BJ (cell line): ENCODE data around the gene KCNMB3. TPM values are rescaled to one million over a fixed set of nuclear protein-coding genes. Genes with fewer than 3 reads are reported as not detected.
"Not testable (repeated sequence)": the region's sequence is repeated elsewhere in the genome, so short reads cannot be mapped to it uniquely, and the experiment has no call there.

Experiments used
- CTCF ChIA-PET: fragments of 350-600 bp; formaldehyde crosslinking; extraction: SDS; loops from one replicate; lab custom pipeline; 2021; ENCODE audit warnings: antibody characterized with exemption, inconsistent platforms; lab: Yijun Ruan, JAX
- POLR2A ChIA-PET: fragments of 300-600 bp; sonication (Branson Sonifier 250); formaldehyde crosslinking; extraction: SDS; loops from one replicate; lab custom pipeline; 2021; ENCODE audit warnings: antibody characterized with exemption; lab: Charles Lee
- DNase-seq: peaks from one replicate; pipeline ENCODE4 v3.0.0-alpha.2; 2011; ENCODE audit warnings: low read depth
- H3K27me3 ChIP-seq: 2 replicates; pipeline ENCODE4 v1.6.0; 2011; ENCODE audit warnings: low read length; ENCODE audit not compliant: control insufficient read depth, insufficient read depth
- H3K36me3 ChIP-seq: 2 replicates; pipeline ENCODE4 v1.5.1; 2011; ENCODE audit warnings: low read length; ENCODE audit not compliant: control insufficient read depth, insufficient read depth
- H3K4me3 ChIP-seq: 2 replicates; pipeline ENCODE4 v1.5.1; 2011; ENCODE audit warnings: low read depth, mild to moderate bottlenecking, control low read depth, low read length
- polyA plus RNA-seq: library from polyadenylated mRNA; depleted of rRNA; stranded (reverse); fragments of >200 nt; gene quantifications from 2 replicates; pipeline ENCODE4 v1.2.3, GENCODE V29; 2011
- TF ChIP-seq, protein P1 (sequence below): IDR thresholded peaks from 2 replicates; pipeline ENCODE4 v1.5.1; 2011; ENCODE audit warnings: low read depth, mild to moderate bottlenecking, control low read depth, inconsistent platforms, low read length, moderate library complexity; ENCODE audit not compliant: insufficient read depth

The KCNMB3 gene
- polyA plus RNA-seq, 1 experiment = 0.83 TPM

DNA sequence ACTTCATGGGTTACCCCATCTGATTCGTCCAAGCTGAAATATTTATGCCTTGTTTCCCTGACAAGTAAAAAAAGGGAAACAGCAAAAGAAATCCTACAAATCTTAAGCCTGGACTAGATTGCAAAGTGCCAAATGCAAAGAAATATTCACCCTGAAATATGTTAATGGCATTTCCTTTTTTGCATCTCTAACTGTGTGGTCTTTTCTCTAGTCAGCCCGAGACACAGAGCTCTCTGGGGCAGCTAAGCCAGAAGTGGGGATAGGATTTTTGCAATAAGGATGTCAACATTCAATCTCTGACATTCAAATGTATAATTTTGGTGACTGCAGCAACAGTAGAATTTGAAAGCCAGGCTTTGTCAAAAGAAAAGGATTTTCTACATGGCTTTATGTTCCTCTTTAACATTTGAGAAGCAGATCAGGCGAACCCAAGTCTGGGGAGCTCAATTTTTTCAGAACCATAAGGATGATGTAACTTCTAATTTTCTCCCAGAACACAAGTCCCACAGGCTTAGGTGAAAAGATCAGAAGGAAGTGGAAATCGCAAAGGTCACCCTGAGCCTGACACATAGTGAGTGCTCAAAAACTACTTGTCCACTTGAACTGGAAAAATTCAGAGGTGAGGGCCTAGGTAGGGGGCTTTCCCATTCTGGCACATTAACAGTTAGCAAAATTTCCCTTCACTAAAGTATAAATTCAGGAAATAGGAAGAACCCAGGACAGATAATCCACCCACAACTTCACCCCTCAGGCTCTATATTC, 28.2 kb upstream of the KCNMB3 start:
- TF ChIP-seq, protein P1, sequence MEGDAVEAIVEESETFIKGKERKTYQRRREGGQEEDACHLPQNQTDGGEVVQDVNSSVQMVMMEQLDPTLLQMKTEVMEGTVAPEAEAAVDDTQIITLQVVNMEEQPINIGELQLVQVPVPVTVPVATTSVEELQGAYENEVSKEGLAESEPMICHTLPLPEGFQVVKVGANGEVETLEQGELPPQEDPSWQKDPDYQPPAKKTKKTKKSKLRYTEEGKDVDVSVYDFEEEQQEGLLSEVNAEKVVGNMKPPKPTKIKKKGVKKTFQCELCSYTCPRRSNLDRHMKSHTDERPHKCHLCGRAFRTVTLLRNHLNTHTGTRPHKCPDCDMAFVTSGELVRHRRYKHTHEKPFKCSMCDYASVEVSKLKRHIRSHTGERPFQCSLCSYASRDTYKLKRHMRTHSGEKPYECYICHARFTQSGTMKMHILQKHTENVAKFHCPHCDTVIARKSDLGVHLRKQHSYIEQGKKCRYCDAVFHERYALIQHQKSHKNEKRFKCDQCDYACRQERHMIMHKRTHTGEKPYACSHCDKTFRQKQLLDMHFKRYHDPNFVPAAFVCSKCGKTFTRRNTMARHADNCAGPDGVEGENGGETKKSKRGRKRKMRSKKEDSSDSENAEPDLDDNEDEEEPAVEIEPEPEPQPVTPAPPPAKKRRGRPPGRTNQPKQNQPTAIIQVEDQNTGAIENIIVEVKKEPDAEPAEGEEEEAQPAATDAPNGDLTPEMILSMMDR = no peak
- Histone ChIP-seq H3K36me3 (no peaks in the 10 kb centered on the region), H3K27me3 (no peaks in the 10 kb centered on the region), H3K4me3 (no peak overlapping the region)
- POLR2A ChIA-PET = no interaction called here
- DNase-seq = no peak
- CTCF ChIA-PET = interaction anchor here (0.7 kb wide), 1 partner anchor 11 kb away, joined by 3 read pairs; no protein-coding TSS in a partner anchor

DNA sequence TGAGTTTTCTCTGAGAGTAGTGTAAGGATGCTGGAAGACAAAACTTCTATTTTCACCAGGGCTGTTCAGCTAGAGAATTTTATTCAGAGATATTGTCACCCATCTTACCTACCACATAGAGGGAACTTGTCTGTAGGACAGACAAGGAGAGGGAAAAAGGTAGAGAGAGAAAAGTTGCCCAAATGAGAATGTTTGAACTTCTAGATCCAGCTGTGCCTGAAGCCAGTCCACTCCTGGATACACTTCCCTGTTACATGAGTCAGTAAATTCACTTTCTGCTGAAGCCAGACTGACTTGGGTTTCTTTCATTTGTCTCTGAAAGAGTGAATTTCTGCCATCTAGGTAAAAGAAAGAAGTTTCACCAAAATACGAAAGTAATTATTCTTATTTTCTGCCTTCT, 27.2 kb upstream of the KCNMB3 start:
- DNase-seq = no peak
- Histone ChIP-seq H3K36me3 (no peaks in the 10 kb centered on the region), H3K4me3 (no peak overlapping the region), H3K27me3 (no peaks in the 10 kb centered on the region)
- ChIA-PET POLR2A (no interaction called here), CTCF (interaction anchor here (1.2 kb wide), 1 partner anchor 263 kb away, joined by 3 read pairs; no protein-coding TSS in a partner anchor)
- TF ChIP-seq, protein P1 = no peak

DNA sequence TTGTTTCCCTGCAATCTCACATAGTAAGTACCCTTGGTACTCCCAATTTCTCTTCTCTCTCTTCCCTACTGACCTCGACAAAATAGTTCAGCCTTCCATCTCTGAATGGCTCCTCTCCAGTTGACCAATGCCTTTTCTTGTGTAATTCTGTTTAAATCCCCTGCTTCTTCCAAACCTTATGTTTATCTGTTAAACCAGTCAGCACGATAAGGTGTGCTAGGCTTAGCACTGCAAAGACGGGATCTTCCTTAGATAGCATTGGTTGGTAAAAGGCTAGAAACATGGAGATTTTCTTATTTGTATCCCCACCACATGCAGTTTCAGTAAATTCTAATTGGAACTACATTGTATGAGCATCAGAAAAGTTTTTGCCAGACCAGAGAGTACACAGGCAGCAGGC, 25.8 kb upstream of the KCNMB3 start:
- POLR2A ChIA-PET = no interaction called here
- CTCF ChIA-PET = interaction anchor here (1.2 kb wide), 1 partner anchor 261 kb away, joined by 3 read pairs; no protein-coding TSS in a partner anchor

DNA sequence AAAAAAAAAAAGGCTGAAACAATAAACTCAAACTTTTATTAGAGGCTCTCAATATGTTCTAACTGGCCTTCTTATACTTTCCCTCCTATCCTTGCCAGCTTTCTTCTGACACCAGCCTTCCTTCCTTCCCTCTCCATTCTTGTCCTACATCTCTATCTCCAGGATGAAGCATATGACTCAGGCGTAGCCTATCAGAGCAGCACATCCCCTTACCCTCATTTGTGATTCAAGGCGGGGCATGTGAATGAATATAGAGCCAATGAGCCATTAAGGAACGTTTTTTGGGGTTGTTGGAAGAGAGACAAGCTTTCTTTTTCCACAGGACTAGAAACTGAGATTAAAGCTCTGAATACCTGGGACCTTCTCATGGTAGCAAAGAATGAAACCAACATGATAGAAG, 25.1 kb upstream of the KCNMB3 start:
- DNase-seq = no peak
- TF ChIP-seq, protein P1 = no peak
- Histone ChIP-seq H3K36me3 (no peaks in the 10 kb centered on the region), H3K4me3 (no peak overlapping the region), H3K27me3 (no peaks in the 10 kb centered on the region)
- ChIA-PET CTCF (interaction anchor here (0.8 kb wide), 1 partner anchor 109 kb away, joined by 3 read pairs; no protein-coding TSS in a partner anchor), POLR2A (no interaction called here)

More for the DNA sequence above, 25.8 kb upstream of the KCNMB3 start:
- H3K27me3 ChIP-seq = no peaks in the 10 kb centered on the region
- H3K4me3 ChIP-seq = no peak overlapping the region
- no peaks in the 10 kb centered on the region for H3K36me3 ChIP-seq
- DNase-seq = no peak
- TF ChIP-seq, protein P1 = no peak

DNA sequence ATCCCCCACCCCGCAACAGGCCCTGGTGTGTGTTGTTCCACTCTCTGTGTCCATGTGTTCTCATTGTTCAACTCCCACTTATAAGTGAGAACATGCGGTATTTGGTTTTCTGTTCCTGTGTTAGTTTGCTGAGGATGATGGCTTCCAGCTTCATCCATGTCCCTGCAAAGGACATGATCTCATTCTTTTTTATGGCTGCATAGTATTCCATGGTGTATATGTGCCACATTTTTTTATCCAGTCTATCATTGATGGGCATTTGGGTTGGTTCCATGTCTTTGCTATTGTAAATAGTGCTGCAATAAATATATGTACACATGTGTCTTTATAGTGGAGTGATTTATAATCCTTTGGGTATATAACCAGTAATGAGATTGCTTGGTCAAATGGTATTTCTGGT, 23.5 kb upstream of the KCNMB3 start:
- POLR2A ChIA-PET, H3K27me3 ChIP-seq, DNase-seq, CTCF ChIA-PET, H3K4me3 ChIP-seq, H3K36me3 ChIP-seq: not testable (repeated sequence)
